Trophoblast cell (in vitro differentiated cells and primary cell): ENCODE data around the gene TYK2.
A peak's percentile ranks its signal among the peaks of the same experiment; 100 is the strongest.
"Not testable (repeated sequence)": the region's sequence is repeated elsewhere in the genome, so short reads cannot be mapped to it uniquely, and the experiment has no call there.

Experiments used
- DNase-seq, 2 donors: peaks; one replicate each; pipeline ENCODE4 v3.0.0-alpha.2; 2016
- H2AFZ ChIP-seq: 2 replicates; pipeline ENCODE4 v1.6.1; 2013; ENCODE audit warnings: low read length, moderate library complexity, mild to moderate bottlenecking; ENCODE audit not compliant: insufficient read depth, poor library complexity
- H2AK5ac ChIP-seq: 2 replicates; pipeline ENCODE4 v1.6.1; 2013; ENCODE audit warnings: mild to moderate bottlenecking, low read length
- H2BK120ac ChIP-seq: 2 replicates; pipeline ENCODE4 v1.6.1; 2013; ENCODE audit warnings: low read length, mild to moderate bottlenecking, moderate library complexity; ENCODE audit not compliant: insufficient read depth, poor library complexity
- H2BK12ac ChIP-seq: 2 replicates; pipeline ENCODE4 v1.6.1; 2013; ENCODE audit warnings: mild to moderate bottlenecking, low read length, moderate library complexity
- H2BK5ac ChIP-seq: 2 replicates; pipeline ENCODE4 v1.6.1; 2013; ENCODE audit warnings: low read length, low read depth, moderate library complexity, mild to moderate bottlenecking; ENCODE audit not compliant: poor library complexity
- H3K14ac ChIP-seq: 2 replicates; pipeline ENCODE4 v1.6.1; 2013; ENCODE audit warnings: mild to moderate bottlenecking, low read length
- H3K18ac ChIP-seq: 2 replicates; pipeline ENCODE4 v1.6.1; 2013; ENCODE audit warnings: mild to moderate bottlenecking, low read length
- H3K23ac ChIP-seq: 2 replicates; pipeline ENCODE4 v1.6.1; 2013; ENCODE audit warnings: low read length
- H3K27ac ChIP-seq: 2 replicates; pipeline ENCODE4 v1.5.1; 2013; ENCODE audit warnings: low read depth, mild to moderate bottlenecking, inconsistent platforms, low read length, moderate library complexity
- H3K27me3 ChIP-seq: 2 replicates; pipeline ENCODE4 v1.6.1; 2013; ENCODE audit warnings: inconsistent platforms, mild to moderate bottlenecking, low read length, moderate library complexity; ENCODE audit not compliant: insufficient read depth
- H3K36me3 ChIP-seq, 2 experiments: 1 replicate in 1 of 2; 2 replicates in 1 of 2; pipeline ENCODE4 v1.6.1; 2013; ENCODE audit warnings: low read length in 2 of 2, mild to moderate bottlenecking in 2 of 2, moderate library complexity in 1 of 2; ENCODE audit not compliant: insufficient read depth in 2 of 2, control insufficient read depth in 1 of 2
- H3K4ac ChIP-seq: 2 replicates; pipeline ENCODE4 v1.6.1; 2013; ENCODE audit warnings: low read depth, mild to moderate bottlenecking, low read length, moderate library complexity
- H3K4me1 ChIP-seq, 2 experiments: 1 replicate in 1 of 2; 2 replicates in 1 of 2; pipeline ENCODE4 v1.6.1; 2013; ENCODE audit warnings: low read length in 2 of 2, mild to moderate bottlenecking in 2 of 2, moderate library complexity in 1 of 2; ENCODE audit not compliant: insufficient read depth in 2 of 2, control insufficient read depth in 1 of 2
- H3K4me2 ChIP-seq: 2 replicates; pipeline ENCODE4 v1.6.1; 2013; ENCODE audit warnings: inconsistent platforms, mild to moderate bottlenecking, low read length, moderate library complexity
- H3K4me3 ChIP-seq: 2 replicates; pipeline ENCODE4 v1.5.1; 2013; ENCODE audit warnings: mild to moderate bottlenecking, low read depth, low read length, inconsistent platforms
- H3K79me1 ChIP-seq: one replicate; pipeline ENCODE4 v1.6.1; 2013; ENCODE audit warnings: low read length
- H3K79me2 ChIP-seq: 2 replicates; pipeline ENCODE4 v1.6.1; 2013; ENCODE audit warnings: low read length, mild to moderate bottlenecking; ENCODE audit not compliant: control insufficient read depth, insufficient read depth, poor library complexity
- H3K9ac ChIP-seq: 2 replicates; pipeline ENCODE4 v1.6.1; 2013; ENCODE audit warnings: mild to moderate bottlenecking, low read length
- H3K9me3 ChIP-seq: 2 replicates; pipeline ENCODE4 v1.6.1; 2013; ENCODE audit warnings: low read depth, mild to moderate bottlenecking, control low read depth, inconsistent platforms, low read length; ENCODE audit not compliant: insufficient read depth
- H4K12ac ChIP-seq: 2 replicates; pipeline ENCODE4 v1.6.1; 2013; ENCODE audit warnings: low read depth, mild to moderate bottlenecking, low read length, moderate library complexity
- H4K8ac ChIP-seq: 2 replicates; pipeline ENCODE4 v1.6.1; 2013; ENCODE audit warnings: low read depth, mild to moderate bottlenecking, low read length, moderate library complexity
- H4K91ac ChIP-seq: one replicate; pipeline ENCODE4 v1.6.1; 2013; ENCODE audit warnings: low read depth, mild to moderate bottlenecking, low read length, moderate library complexity
- WGBS: extraction: QIAGEN DNeasy Blood & Tissue Kit; methylation state at CpG from one replicate; pipeline ENCODE4 v1.1.7; 2013; ENCODE audit warnings: missing lambda C conversion rate; ENCODE audit not compliant: insufficient read length, insufficient coverage; ENCODE audit errors: extremely low coverage; 5-methylcytosine and 5-hydroxymethylcytosine counted together

The TYK2 gene

GRCh38 chr19:10399340-10399739, 19.0 kb upstream of the TYK2 start:
- peak; percentile 67 to 69 for DNase-seq
- H3K36me3 ChIP-seq = peaks cover 34 to 51% of the 10 kb centered on the region in 2 experiments
- not testable (repeated sequence) for H3K4me1 ChIP-seq, H3K23ac ChIP-seq, H3K4ac ChIP-seq, H2BK5ac ChIP-seq, H3K27ac ChIP-seq, H3K14ac ChIP-seq, H4K8ac ChIP-seq, H3K79me1 ChIP-seq, H2AK5ac ChIP-seq, H2BK120ac ChIP-seq, H2BK12ac ChIP-seq, H2AFZ ChIP-seq, H3K9ac ChIP-seq, H3K27me3 ChIP-seq, H4K91ac ChIP-seq, H3K9me3 ChIP-seq, H4K12ac ChIP-seq, H3K18ac ChIP-seq, H3K4me3 ChIP-seq, H3K4me2 ChIP-seq
- H3K79me2 ChIP-seq = peaks cover 12% of the 10 kb centered on the region
- WGBS = no CpG with 5 or more reads among the region's 8 CpGs

- H3K4me1 ChIP-seq = peaks cover 4 to 7% of the 10 kb centered on the region in 2 experiments
- no peak overlapping the region for H3K4me2 ChIP-seq
- H3K27ac ChIP-seq = no peak overlapping the region
- no peak overlapping the region for H2BK120ac ChIP-seq
- H3K36me3 ChIP-seq = peaks cover 38 to 55% of the 10 kb centered on the region in 2 experiments
- H3K9ac ChIP-seq = no peak overlapping the region
- peak; percentile 81 to 83 for DNase-seq
- no CpG with 5 or more reads among the region's 9 CpGs for WGBS
- H2AFZ ChIP-seq = no peak overlapping the region
- H4K8ac ChIP-seq = no peak overlapping the region
- no peak overlapping the region for H3K18ac ChIP-seq
- no peak overlapping the region for H3K4ac ChIP-seq
- no peak overlapping the region for H3K23ac ChIP-seq
- no peak overlapping the region for H2AK5ac ChIP-seq
- peaks cover 1% of the 10 kb centered on the region for H3K9me3 ChIP-seq
- no peak overlapping the region for H2BK5ac ChIP-seq
- H3K14ac ChIP-seq = no peak overlapping the region
- no peaks in the 10 kb centered on the region for H3K27me3 ChIP-seq
- no peak overlapping the region for H4K91ac ChIP-seq
- peaks cover 4% of the 10 kb centered on the region for H3K79me1 ChIP-seq
- no peak overlapping the region for H2BK12ac ChIP-seq
- peaks cover 12% of the 10 kb centered on the region for H3K79me2 ChIP-seq
- no peak overlapping the region for H4K12ac ChIP-seq
- no peak overlapping the region for H3K4me3 ChIP-seq
Measured at GRCh38 chr19:10398819-10399218, 18.4 kb upstream of the TYK2 start.

GRCh38 chr19:10395917-10396316, 15.5 kb upstream of the TYK2 start:
- Histone ChIP-seq H2AK5ac (no peak overlapping the region), H2BK12ac (no peak overlapping the region), H4K8ac (no peak overlapping the region), H3K18ac (peak overlapping the region; percentile 37), H2BK120ac (no peak overlapping the region), H3K36me3 (peaks cover 60 to 76% of the 10 kb centered on the region in 2 experiments), H3K9ac (no peak overlapping the region), H3K9me3 (peaks cover 3% of the 10 kb centered on the region), H3K23ac (no peak overlapping the region), H4K12ac (no peak overlapping the region), H3K4me3 (no peak overlapping the region), H3K27me3 (no peaks in the 10 kb centered on the region), H3K79me1 (no peaks in the 10 kb centered on the region), H3K4me2 (no peak overlapping the region), H3K4me1 (no peaks in the 10 kb centered on the region), H3K14ac (no peak overlapping the region), H3K4ac (no peak overlapping the region), H2BK5ac (no peak overlapping the region), H4K91ac (no peak overlapping the region), H3K79me2 (no peaks in the 10 kb centered on the region), H2AFZ (no peak overlapping the region), H3K27ac (no peak overlapping the region)
- WGBS = no CpG with 5 or more reads among the region's 24 CpGs
- no peak for DNase-seq

- no peaks in the 10 kb centered on the region for H3K4me1 ChIP-seq
- H3K9me3 ChIP-seq = peaks cover 3% of the 10 kb centered on the region
- no peak overlapping the region for H3K9ac ChIP-seq
- H2BK120ac ChIP-seq = no peak overlapping the region
- H3K18ac ChIP-seq = no peak overlapping the region
- H3K36me3 ChIP-seq = peaks cover 64 to 77% of the 10 kb centered on the region in 2 experiments
- H3K4me3 ChIP-seq = no peak overlapping the region
- no peak overlapping the region for H3K4ac ChIP-seq
- no peak overlapping the region for H2BK12ac ChIP-seq
- DNase-seq = no peak
- H3K79me2 ChIP-seq = no peaks in the 10 kb centered on the region
- H3K4me2 ChIP-seq = no peak overlapping the region
- no peak overlapping the region for H3K14ac ChIP-seq
- no peak overlapping the region for H2BK5ac ChIP-seq
- H4K8ac ChIP-seq = no peak overlapping the region
- H3K27me3 ChIP-seq = no peaks in the 10 kb centered on the region
- no peak overlapping the region for H2AFZ ChIP-seq
- H4K91ac ChIP-seq = no peak overlapping the region
- no CpG with 5 or more reads among the region's 26 CpGs for WGBS
- no peak overlapping the region for H4K12ac ChIP-seq
- H3K79me1 ChIP-seq = no peaks in the 10 kb centered on the region
- H2AK5ac ChIP-seq = no peak overlapping the region
- no peak overlapping the region for H3K23ac ChIP-seq
- H3K27ac ChIP-seq = no peak overlapping the region
Measured at GRCh38 chr19:10395436-10395835, 15.1 kb upstream of the TYK2 start.
